Muscle of leg (tissue), 11 donors: ENCODE measurements around the gene CCSER1. TPM values are rescaled to one million over a fixed set of nuclear protein-coding genes. Genes with fewer than 3 reads are reported as not detected.
A peak's percentile ranks its signal among the peaks of the same experiment; 100 is the strongest.

Source experiments
- DNase-seq: peaks from one replicate; pipeline ENCODE4 v3.0.0; 2013
- H3K27ac ChIP-seq: one replicate; pipeline ENCODE4 v1.5.1; 2013; ENCODE audit warnings: mild to moderate bottlenecking, low read length, control low read depth
- H3K27me3 ChIP-seq: one replicate; pipeline ENCODE4 v1.6.1; 2013; ENCODE audit warnings: low read length; ENCODE audit not compliant: control insufficient read depth, insufficient read depth
- H3K36me3 ChIP-seq: one replicate; pipeline ENCODE4 v1.6.1; 2013; ENCODE audit warnings: low read length; ENCODE audit not compliant: control insufficient read depth, insufficient read depth
- H3K4me1 ChIP-seq: one replicate; pipeline ENCODE4 v1.6.1; 2013; ENCODE audit warnings: low read length; ENCODE audit not compliant: control insufficient read depth, insufficient read depth
- H3K4me3 ChIP-seq: one replicate; pipeline ENCODE4 v1.5.1; 2013; ENCODE audit warnings: low read length, control low read depth
- H3K9me3 ChIP-seq: replicated peaks from 2 replicates; pipeline ENCODE4 v1.6.1; 2013; ENCODE audit warnings: low read depth, low read length; ENCODE audit not compliant: control insufficient read depth
- WGBS: methylation state at CpG from one replicate; pipeline ENCODE4 v1.1.5; 2013; ENCODE audit warnings: missing lambda C conversion rate; ENCODE audit not compliant: insufficient coverage; 5-methylcytosine and 5-hydroxymethylcytosine counted together
- polyA plus RNA-seq, 8 donors: library from polyadenylated mRNA; unstranded; fragments of 120-200 nt; gene quantifications; one replicate each; pipeline versions ENCODE4 v1.2.1 to v1.2.3, GENCODE V29; 2013; ENCODE audit warnings: inconsistent platforms in 1 of 8, low replicate concordance in 1 of 8; ENCODE audit not compliant: insufficient read length in 8 of 8, insufficient read depth in 1 of 8
- total RNA-seq: library from RNA; stranded (reverse); fragments of 120-200 nt; gene quantifications from one replicate; pipeline ENCODE4 v1.2.4, GENCODE V29; 2013

Gene CCSER1
- total and polyA plus RNA-seq, 9 donors = 0.26 to 1.2 (median 0.41) TPM

GRCh38 chr4:90603540-90603939 is 476.3 kb downstream of the CCSER1 start:
- DNase-seq = no peak
- Histone ChIP-seq H3K4me3 (no peak overlapping the region), H3K27ac (no peak overlapping the region), H3K27me3 (no peaks in the 10 kb centered on the region), H3K9me3 (no peaks in the 10 kb centered on the region), H3K36me3 (no peaks in the 10 kb centered on the region), H3K4me1 (no peaks in the 10 kb centered on the region)
- WGBS = no CpG with 5 or more reads among the region's 2 CpGs

- no peaks in the 10 kb centered on the region for H3K4me1 ChIP-seq
- no peaks in the 10 kb centered on the region for H3K9me3 ChIP-seq
- H3K36me3 ChIP-seq = no peaks in the 10 kb centered on the region
- no peak overlapping the region for H3K27ac ChIP-seq
- no peak for DNase-seq
- no peaks in the 10 kb centered on the region for H3K27me3 ChIP-seq
- H3K4me3 ChIP-seq = no peak overlapping the region
- WGBS = no CpG with 5 or more reads among the region's 1 CpG
Observed at GRCh38 chr4:90606781-90607180, 479.6 kb downstream of the CCSER1 start.

GRCh38 chr4:90614371-90614770 is 487.2 kb downstream of the CCSER1 start:
- no peak overlapping the region for H3K27ac ChIP-seq
- no peak overlapping the region for H3K4me3 ChIP-seq
- H3K36me3 ChIP-seq = no peaks in the 10 kb centered on the region
- DNase-seq = no peak
- H3K4me1 ChIP-seq = no peaks in the 10 kb centered on the region
- H3K27me3 ChIP-seq = no peaks in the 10 kb centered on the region
- no peaks in the 10 kb centered on the region for H3K9me3 ChIP-seq
- WGBS = 80% methylated on average over 1 of the region's 2 CpGs

GRCh38 chr4:90621080-90621479 is 493.9 kb downstream of the CCSER1 start:
- H3K9me3 ChIP-seq = no peaks in the 10 kb centered on the region
- H3K36me3 ChIP-seq = no peaks in the 10 kb centered on the region
- H3K4me1 ChIP-seq = no peaks in the 10 kb centered on the region
- H3K27ac ChIP-seq = no peak overlapping the region
- peak; percentile 20 for DNase-seq
- no peaks in the 10 kb centered on the region for H3K27me3 ChIP-seq
- WGBS = 67% methylated on average over 1 of the region's 1 CpG
- H3K4me3 ChIP-seq = no peak overlapping the region

GRCh38 chr4:90624781-90625180 is 497.6 kb downstream of the CCSER1 start:
- no peaks in the 10 kb centered on the region for H3K9me3 ChIP-seq
- H3K36me3 ChIP-seq = no peaks in the 10 kb centered on the region
- H3K27me3 ChIP-seq = no peaks in the 10 kb centered on the region
- DNase-seq = peak; percentile 59
- no peaks in the 10 kb centered on the region for H3K4me1 ChIP-seq
- no peak overlapping the region for H3K4me3 ChIP-seq
- WGBS = no CpG with 5 or more reads among the region's 3 CpGs
- no peak overlapping the region for H3K27ac ChIP-seq

GRCh38 chr4:90641861-90642599 is 514.8 kb downstream of the CCSER1 start:
- no peak for DNase-seq
- 83% methylated on average over 2 of the region's 7 CpGs for WGBS
- Histone ChIP-seq H3K4me3 (no peak overlapping the region), H3K27me3 (no peaks in the 10 kb centered on the region), H3K9me3 (no peaks in the 10 kb centered on the region), H3K36me3 (no peaks in the 10 kb centered on the region), H3K27ac (no peak overlapping the region), H3K4me1 (no peaks in the 10 kb centered on the region)

- WGBS = no CpG with 5 or more reads among the region's 1 CpG
- H3K4me1 ChIP-seq = no peaks in the 10 kb centered on the region
- H3K4me3 ChIP-seq = no peak overlapping the region
- no peaks in the 10 kb centered on the region for H3K36me3 ChIP-seq
- peak; percentile 23 for DNase-seq
- no peak overlapping the region for H3K27ac ChIP-seq
- H3K27me3 ChIP-seq = no peaks in the 10 kb centered on the region
- no peaks in the 10 kb centered on the region for H3K9me3 ChIP-seq
Observed at GRCh38 chr4:90643156-90643555, 516.0 kb downstream of the CCSER1 start.

GRCh38 chr4:90648311-90648710 is 521.1 kb downstream of the CCSER1 start:
- no peak for DNase-seq
- H3K4me1 ChIP-seq = no peaks in the 10 kb centered on the region
- H3K27me3 ChIP-seq = no peaks in the 10 kb centered on the region
- no peak overlapping the region for H3K27ac ChIP-seq
- H3K9me3 ChIP-seq = no peaks in the 10 kb centered on the region
- no peaks in the 10 kb centered on the region for H3K36me3 ChIP-seq
- H3K4me3 ChIP-seq = no peak overlapping the region

- Histone ChIP-seq H3K36me3 (no peaks in the 10 kb centered on the region), H3K27me3 (no peaks in the 10 kb centered on the region), H3K9me3 (no peaks in the 10 kb centered on the region), H3K27ac (no peak overlapping the region), H3K4me1 (no peaks in the 10 kb centered on the region), H3K4me3 (no peak overlapping the region)
- no peak for DNase-seq
- WGBS = no CpG with 5 or more reads among the region's 2 CpGs
Observed at GRCh38 chr4:90648791-90649190, 521.6 kb downstream of the CCSER1 start.

GRCh38 chr4:90660672-90661071 is 533.5 kb downstream of the CCSER1 start:
- WGBS = no CpG with 5 or more reads among the region's 3 CpGs
- no peaks in the 10 kb centered on the region for H3K4me1 ChIP-seq
- H3K27me3 ChIP-seq = no peaks in the 10 kb centered on the region
- H3K4me3 ChIP-seq = no peak overlapping the region
- no peaks in the 10 kb centered on the region for H3K36me3 ChIP-seq
- no peak for DNase-seq
- H3K27ac ChIP-seq = no peak overlapping the region
- H3K9me3 ChIP-seq = no peaks in the 10 kb centered on the region

GRCh38 chr4:90670183-90670582 is 543.0 kb downstream of the CCSER1 start:
- Histone ChIP-seq H3K27ac (no peak overlapping the region), H3K27me3 (no peaks in the 10 kb centered on the region), H3K9me3 (no peaks in the 10 kb centered on the region), H3K4me1 (no peaks in the 10 kb centered on the region), H3K4me3 (no peak overlapping the region), H3K36me3 (no peaks in the 10 kb centered on the region)
- WGBS = no CpG with 5 or more reads among the region's 4 CpGs
- no peak for DNase-seq
